Endometrium (tissue), 2 donors: ENCODE results near the gene NEBL.

Experiments
- FAIRE-seq: peaks from 2 replicates; lab custom pipeline; 2012; peaks lifted over from hg19 to GRCh38; lab: Jason Lieb, UNC
- donor health status: control.
- donor health status: control.

NEBL gene

GRCh38 chr10:20903635-20904390, 6.7 kb upstream of the NEBL start:
- no peak for FAIRE-seq

- no peak for FAIRE-seq
These were observed 4.0 kb upstream of the NEBL start for GRCh38 chr10:20901110-20901509.

GRCh38 chr10:20898866-20899535, 1.9 kb upstream of the NEBL start:
- no peak for FAIRE-seq

- no peak for FAIRE-seq
These were observed 3.8 kb downstream of the NEBL start for GRCh38 chr10:20893297-20893696.

GRCh38 chr10:20892796-20893195, 4.3 kb downstream of the NEBL start:
- FAIRE-seq: no peak

GRCh38 chr10:20892011-20892585, 5.0 kb downstream of the NEBL start:
- FAIRE-seq: no peak

GRCh38 chr10:20891338-20891714, 5.8 kb downstream of the NEBL start:
- no peak for FAIRE-seq

GRCh38 chr10:20890491-20891337, 6.4 kb downstream of the NEBL start:
- FAIRE-seq: no peak

GRCh38 chr10:20890009-20890408, 7.1 kb downstream of the NEBL start:
- no peak for FAIRE-seq

GRCh38 chr10:20888620-20889330, 8.3 kb downstream of the NEBL start:
- no peak for FAIRE-seq

GRCh38 chr10:20887706-20888555, 9.2 kb downstream of the NEBL start:
- no peak for FAIRE-seq

- FAIRE-seq: no peak
These were observed 11.4 kb downstream of the NEBL start for GRCh38 chr10:20885678-20886077.

GRCh38 chr10:20883552-20883951, 13.6 kb downstream of the NEBL start:
- FAIRE-seq: no peak

GRCh38 chr10:20882091-20882490, 15.0 kb downstream of the NEBL start:
- no peak for FAIRE-seq

GRCh38 chr10:20879136-20879535, 18.0 kb downstream of the NEBL start:
- no peak for FAIRE-seq

GRCh38 chr10:20877986-20878983, 18.8 kb downstream of the NEBL start:
- no peak for FAIRE-seq

- FAIRE-seq: no peak
These were observed 19.6 kb downstream of the NEBL start for GRCh38 chr10:20877554-20877953.

- no peak for FAIRE-seq
These were observed 22.9 kb downstream of the NEBL start for GRCh38 chr10:20874261-20874660.

GRCh38 chr10:20871970-20872369, 25.1 kb downstream of the NEBL start:
- FAIRE-seq: no peak

GRCh38 chr10:20870834-20871233, 26.3 kb downstream of the NEBL start:
- FAIRE-seq: no peak
